ENCODE measurements around the gene SLC12A9. TPM values are rescaled to one million over a fixed set of nuclear protein-coding genes. Genes with fewer than 3 reads are reported as not detected.

Gene SLC12A9
- total RNA-seq, 1 donor from 2014 or later: 39.1 TPM

DNA sequence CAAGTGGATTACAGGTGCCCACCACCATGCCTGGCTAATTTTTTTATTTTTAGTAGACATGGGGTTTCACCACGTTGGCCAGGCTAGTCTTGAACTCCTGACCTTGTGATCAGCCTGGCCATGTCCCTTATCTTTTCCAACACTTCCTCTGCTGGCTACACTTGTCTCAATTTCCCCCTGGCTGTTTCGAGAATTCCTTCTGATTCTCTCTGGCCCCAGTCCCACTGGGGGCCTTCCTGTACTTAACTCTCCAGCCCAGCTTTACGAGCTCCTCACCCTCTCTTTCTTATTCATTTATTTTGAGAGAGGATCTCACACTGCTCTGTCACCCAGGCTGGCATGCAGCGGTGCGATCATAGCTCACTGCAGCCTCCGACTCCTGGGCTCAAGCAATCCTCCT, 33.7 kb upstream of the SLC12A9 start:
- TF ChIP-seq, protein P1, sequence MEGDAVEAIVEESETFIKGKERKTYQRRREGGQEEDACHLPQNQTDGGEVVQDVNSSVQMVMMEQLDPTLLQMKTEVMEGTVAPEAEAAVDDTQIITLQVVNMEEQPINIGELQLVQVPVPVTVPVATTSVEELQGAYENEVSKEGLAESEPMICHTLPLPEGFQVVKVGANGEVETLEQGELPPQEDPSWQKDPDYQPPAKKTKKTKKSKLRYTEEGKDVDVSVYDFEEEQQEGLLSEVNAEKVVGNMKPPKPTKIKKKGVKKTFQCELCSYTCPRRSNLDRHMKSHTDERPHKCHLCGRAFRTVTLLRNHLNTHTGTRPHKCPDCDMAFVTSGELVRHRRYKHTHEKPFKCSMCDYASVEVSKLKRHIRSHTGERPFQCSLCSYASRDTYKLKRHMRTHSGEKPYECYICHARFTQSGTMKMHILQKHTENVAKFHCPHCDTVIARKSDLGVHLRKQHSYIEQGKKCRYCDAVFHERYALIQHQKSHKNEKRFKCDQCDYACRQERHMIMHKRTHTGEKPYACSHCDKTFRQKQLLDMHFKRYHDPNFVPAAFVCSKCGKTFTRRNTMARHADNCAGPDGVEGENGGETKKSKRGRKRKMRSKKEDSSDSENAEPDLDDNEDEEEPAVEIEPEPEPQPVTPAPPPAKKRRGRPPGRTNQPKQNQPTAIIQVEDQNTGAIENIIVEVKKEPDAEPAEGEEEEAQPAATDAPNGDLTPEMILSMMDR (IDR thresholded peaks at IDR 0.05; ENCODE audit: unreplicated experiment): no peak
- Mint-ChIP-seq H3K4me3 (no peak overlapping the region), H3K36me3 (peaks cover 37% of the 10 kb centered on the region), H3K27me3 (ENCODE audit: low read depth) (no peaks in the 10 kb centered on the region), H3K4me1 (peaks cover 6% of the 10 kb centered on the region), H3K27ac (no peak overlapping the region), H3K9me3 (no peaks in the 10 kb centered on the region)
- no peak for DNase-seq (ENCODE audit: low spot score in 2 of 2, unreplicated experiment in 2 of 2)

GRCh38 chr7:100819586-100819985, 32.9 kb upstream of the SLC12A9 start:
- Mint-ChIP-seq H3K9me3 (no peaks in the 10 kb centered on the region), H3K4me1 (peaks cover 8% of the 10 kb centered on the region), H3K4me3 (no peak overlapping the region), H3K27me3 (ENCODE audit: low read depth) (no peaks in the 10 kb centered on the region), H3K36me3 (peaks cover 33% of the 10 kb centered on the region), H3K27ac (no peak overlapping the region)
- TF ChIP-seq, protein P1 (IDR thresholded peaks at IDR 0.05; ENCODE audit: unreplicated experiment): no peak
- DNase-seq (ENCODE audit: low spot score in 2 of 2, unreplicated experiment in 2 of 2): no peak

DNA sequence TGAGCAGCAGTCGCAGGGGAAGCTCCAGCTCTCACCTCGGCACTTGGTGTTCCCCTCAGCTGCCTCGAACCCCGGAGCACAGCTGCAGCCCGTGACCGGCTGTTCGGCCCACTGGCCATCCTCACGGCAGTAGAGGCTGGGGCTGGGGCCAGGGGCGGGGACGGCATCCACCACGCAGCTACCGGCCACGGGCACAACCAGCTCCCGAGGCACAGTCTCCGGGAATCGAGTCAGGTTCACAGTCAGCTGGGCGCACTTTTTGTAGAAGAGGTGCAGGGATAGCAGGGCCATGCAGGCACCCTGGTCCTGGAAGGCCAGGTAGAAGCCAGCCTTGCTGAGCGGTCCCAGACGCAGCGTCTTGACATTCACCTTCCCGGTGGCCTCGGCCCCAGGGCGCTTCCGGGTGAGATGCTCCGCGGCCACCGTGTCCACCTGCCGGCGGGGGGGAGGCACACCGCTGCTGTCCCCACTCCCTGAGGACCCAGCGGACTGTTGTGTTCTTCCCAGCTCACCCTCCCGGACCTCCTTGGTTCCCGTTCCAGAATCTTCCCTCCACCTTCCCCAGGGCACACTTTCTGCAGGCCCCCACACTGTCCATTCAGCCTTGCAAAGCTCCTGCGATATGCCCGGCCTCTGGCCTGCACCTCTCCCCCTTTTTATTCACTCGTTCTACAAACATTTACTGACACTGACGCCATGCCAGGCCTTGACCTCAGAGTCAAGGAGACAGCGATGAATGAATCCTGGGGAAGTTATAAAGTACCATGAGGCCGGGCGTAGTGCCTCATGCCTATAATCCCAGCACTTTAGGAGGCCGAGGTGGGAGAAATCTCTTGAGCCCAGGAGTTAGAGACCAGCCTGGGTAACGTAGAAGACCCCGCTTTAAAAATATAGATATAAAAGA, 30.0 kb upstream of the SLC12A9 start:
- no peaks in the 10 kb centered on the region for H3K27me3 Mint-ChIP-seq (ENCODE audit: low read depth)
- no peak overlapping the region for H3K4me3 Mint-ChIP-seq
- peaks cover 26% of the 10 kb centered on the region for H3K4me1 Mint-ChIP-seq
- peaks cover 21% of the 10 kb centered on the region for H3K36me3 Mint-ChIP-seq
- no peak overlapping the region for H3K27ac Mint-ChIP-seq
- H3K9me3 Mint-ChIP-seq: no peaks in the 10 kb centered on the region
- no peak for DNase-seq (ENCODE audit: low spot score in 2 of 2, unreplicated experiment in 2 of 2)
- TF ChIP-seq, protein P1 (IDR thresholded peaks at IDR 0.05; ENCODE audit: unreplicated experiment): no peak

- Mint-ChIP-seq H3K27ac (no peak overlapping the region), H3K4me1 (peaks cover 30% of the 10 kb centered on the region), H3K9me3 (no peaks in the 10 kb centered on the region), H3K27me3 (ENCODE audit: low read depth) (no peaks in the 10 kb centered on the region), H3K36me3 (peaks cover 20% of the 10 kb centered on the region), H3K4me3 (no peak overlapping the region)
- DNase-seq (ENCODE audit: low spot score in 2 of 2, unreplicated experiment in 2 of 2): no peak
- TF ChIP-seq, protein P1 (IDR thresholded peaks at IDR 0.05; ENCODE audit: unreplicated experiment): no peak
These were observed 29.4 kb upstream of the SLC12A9 start for GRCh38 chr7:100823140-100823525.

DNA sequence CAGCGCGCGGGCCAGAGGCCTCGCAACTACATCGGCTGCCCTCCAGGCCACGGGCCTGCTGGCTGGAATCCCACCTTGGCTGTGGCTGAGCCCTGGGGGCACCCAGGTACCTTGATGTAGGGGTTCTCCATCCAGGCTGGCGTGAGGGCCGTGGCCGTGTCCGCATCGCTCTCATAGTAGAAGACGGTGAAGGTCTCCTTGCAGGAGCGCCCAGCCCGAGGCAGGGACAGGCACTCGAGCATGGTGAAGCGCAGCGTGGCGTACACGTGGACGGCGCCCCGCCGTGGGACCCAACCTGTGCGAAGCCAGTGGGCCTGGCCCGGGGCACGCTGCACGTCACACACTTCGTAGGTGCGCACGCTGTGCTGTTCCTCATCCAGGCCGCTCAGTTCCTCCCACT, 29.0 kb upstream of the SLC12A9 start:
- H3K4me1 Mint-ChIP-seq: peaks cover 31% of the 10 kb centered on the region
- DNase-seq (ENCODE audit: low spot score in 2 of 2, unreplicated experiment in 2 of 2): no peak
- peaks cover 20% of the 10 kb centered on the region for H3K36me3 Mint-ChIP-seq

More for the DNA sequence above, 29.0 kb upstream of the SLC12A9 start:
- peak overlapping the region; percentile 59 for H3K27ac Mint-ChIP-seq
- no peaks in the 10 kb centered on the region for H3K27me3 Mint-ChIP-seq (ENCODE audit: low read depth)
- TF ChIP-seq, protein P1 (IDR thresholded peaks at IDR 0.05; ENCODE audit: unreplicated experiment): no peak
- H3K4me3 Mint-ChIP-seq: peak overlapping the region; percentile 31
- H3K9me3 Mint-ChIP-seq: no peaks in the 10 kb centered on the region

Data from mesothelial cell of epicardium (in vitro differentiated cells).